Stimulated activated CD8-positive, alpha-beta memory T cell treated with anti-CD3 and anti-CD28 coated beads, Interleukin-4, amount 100 ng/mL, for 1 hour (primary cell): Measurements from ENCODE around the gene SUMO1.

ENCODE experiments used
- DNase-seq, 2 donors: peaks; one replicate each; pipeline ENCODE4 v3.0.0-alpha.2; 2020; ENCODE audit warnings: low read depth in 2 of 2, low spot score in 1 of 2

SUMO1 gene

GRCh38 chr2:202201220-202202160 is 36.9 kb downstream of the SUMO1 start:
- DNase-seq: no peak

DNA sequence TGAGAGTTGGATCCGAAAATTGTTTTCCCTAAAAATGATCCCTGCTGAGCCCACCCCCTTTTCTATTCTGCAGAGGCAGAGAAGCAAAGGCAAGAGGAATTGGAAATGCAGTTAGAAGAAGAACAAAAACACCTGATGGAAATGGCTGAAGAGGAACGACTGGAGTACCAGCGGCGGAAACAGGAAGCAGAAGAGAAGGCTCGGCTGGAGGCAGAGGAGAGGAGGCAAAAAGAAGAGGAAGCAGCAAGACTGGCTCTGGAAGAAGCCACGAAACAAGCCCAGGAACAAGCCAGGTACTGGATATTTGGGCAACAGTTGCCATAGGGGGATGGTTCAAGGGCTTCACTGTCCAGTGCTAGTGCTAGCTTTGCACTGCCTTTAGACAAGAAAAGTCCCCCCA is 41.7 kb downstream of the SUMO1 start:
- no peak for DNase-seq

DNA sequence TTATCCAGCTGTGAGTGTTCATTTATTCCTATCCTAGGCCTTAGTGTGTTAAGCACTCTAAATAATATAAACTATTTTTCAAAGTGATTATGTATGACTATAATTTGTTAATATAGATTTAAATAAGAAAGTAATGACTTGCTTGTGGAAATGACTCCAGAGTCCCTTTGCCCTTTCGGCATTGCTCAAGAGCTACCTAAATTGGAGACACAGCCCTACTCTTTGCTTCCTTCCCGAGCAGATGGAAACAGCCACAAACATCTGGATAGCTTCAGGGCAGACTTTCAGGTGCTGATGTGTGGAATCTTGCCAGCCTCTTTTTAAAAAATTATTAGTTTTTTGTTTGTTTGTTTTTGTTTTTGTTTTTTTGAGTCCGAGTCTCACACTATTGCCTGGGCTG is 44.0 kb downstream of the SUMO1 start:
- DNase-seq: no peak

GRCh38 chr2:202193881-202194353 is 44.5 kb downstream of the SUMO1 start:
- no peak for DNase-seq

- no peak for DNase-seq
Observed at GRCh38 chr2:202193305-202193704, 45.1 kb downstream of the SUMO1 start.

- DNase-seq: no peak
Observed at GRCh38 chr2:202187570-202187969, 50.8 kb downstream of the SUMO1 start.

DNA sequence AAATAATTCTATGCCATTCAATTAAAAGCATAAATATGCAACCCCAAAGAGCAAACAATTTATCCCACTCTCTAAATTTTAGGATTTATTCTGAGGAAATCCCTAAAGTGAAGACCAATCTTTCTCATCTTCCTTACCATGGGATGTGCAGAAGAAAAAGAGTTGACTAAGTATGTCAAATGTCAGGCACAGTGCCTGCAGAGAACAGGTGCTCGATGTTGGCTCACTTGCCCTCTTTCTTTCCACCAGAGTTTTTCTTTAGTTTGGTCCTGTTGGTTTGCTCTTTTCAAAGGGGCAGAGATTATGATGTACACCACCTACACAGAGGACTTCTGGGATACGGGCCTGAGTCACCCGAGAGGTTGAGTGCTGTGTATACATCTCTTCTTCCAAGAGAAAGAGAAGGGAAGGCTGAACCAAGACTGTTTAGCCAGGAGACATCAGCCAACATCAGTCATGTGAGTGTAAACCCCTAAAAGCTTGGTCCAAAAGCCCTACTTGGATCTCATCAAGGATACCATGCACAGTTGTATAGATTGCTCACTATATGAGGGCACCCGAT is 51.7 kb downstream of the SUMO1 start:
- no peak for DNase-seq

DNA sequence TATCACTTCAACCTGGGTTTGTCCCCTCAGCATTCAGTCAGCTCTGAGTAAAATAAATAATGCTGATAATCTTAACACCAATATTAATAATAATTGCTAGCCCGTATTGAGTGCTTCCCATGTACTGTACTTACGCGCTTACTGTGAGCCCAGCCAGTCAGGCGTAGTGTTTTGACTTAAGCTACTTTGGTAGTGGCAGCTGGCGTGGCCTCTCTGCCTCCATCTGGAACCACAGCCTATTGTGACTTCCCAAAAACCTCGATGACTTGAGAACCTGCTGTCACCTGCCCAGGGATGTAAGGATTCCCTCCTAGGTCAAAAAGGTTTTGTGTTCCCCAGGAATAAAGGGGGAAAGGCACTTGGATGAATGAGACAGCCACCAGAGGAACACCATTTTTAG is 53.2 kb downstream of the SUMO1 start:
- no peak for DNase-seq

- DNase-seq: no peak
Observed at GRCh38 chr2:202184557-202184956, 53.8 kb downstream of the SUMO1 start.

DNA sequence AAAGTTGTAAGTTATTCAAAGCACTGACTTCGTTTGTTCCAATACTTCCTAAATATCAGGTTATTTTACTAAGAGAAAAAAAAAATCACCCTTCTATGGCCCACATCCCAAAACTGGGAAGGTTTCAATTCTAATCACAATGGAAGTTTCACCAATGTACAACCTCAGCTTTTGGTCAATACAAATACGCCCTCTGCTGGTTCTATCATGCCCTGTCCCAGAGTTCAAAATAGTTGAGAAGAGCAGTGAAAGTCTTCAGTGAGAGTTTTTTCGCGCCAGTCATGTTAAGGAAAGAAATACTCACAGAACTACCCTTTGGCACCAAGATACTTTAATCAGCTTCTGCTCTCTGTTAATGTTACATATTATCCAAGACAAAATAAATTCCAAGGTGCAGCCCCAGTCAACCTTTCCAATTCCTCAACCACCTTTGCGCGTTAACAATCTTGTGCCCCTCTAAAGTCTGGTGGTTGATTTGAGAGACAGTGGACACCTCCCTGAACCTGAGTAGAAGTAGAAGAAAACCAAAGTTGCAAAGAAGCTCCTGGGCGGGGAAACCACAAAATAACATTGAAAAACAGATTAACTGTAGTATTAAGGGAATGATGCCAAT is 59.9 kb downstream of the SUMO1 start:
- peak in 1 of 2 donors; percentile 13 for DNase-seq

- no peak for DNase-seq
Observed at GRCh38 chr2:202172439-202173211, 65.8 kb downstream of the SUMO1 start.

DNA sequence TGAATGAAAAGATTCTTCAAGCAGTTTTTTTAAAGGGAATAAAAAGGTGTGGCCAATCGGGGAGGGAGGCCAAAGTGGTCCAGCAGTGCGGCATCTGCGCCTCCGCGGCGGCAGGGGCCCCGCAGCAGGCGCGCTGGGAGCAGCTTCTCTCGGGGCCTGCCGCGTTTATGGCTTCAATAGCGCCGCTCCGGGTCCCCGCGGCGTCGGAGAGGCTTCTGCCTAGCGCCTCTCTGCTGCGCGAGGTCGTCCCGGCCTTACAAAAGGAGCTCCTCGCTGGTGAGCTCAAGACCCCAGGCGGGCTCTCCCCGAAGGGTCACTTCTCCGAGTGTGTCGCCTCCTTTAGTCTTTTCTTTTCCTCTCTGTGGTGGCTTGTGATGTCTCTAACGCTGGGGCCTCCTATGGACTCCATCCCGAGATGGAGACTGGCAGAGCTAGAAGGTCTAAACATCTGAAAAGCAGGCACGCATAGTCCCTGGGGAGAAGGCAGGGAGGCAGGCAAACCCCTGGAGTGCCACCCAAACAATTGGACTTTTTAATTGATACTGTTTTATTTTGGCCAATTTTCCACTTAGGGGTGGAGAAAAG is 67.1 kb downstream of the SUMO1 start:
- no peak for DNase-seq

DNA sequence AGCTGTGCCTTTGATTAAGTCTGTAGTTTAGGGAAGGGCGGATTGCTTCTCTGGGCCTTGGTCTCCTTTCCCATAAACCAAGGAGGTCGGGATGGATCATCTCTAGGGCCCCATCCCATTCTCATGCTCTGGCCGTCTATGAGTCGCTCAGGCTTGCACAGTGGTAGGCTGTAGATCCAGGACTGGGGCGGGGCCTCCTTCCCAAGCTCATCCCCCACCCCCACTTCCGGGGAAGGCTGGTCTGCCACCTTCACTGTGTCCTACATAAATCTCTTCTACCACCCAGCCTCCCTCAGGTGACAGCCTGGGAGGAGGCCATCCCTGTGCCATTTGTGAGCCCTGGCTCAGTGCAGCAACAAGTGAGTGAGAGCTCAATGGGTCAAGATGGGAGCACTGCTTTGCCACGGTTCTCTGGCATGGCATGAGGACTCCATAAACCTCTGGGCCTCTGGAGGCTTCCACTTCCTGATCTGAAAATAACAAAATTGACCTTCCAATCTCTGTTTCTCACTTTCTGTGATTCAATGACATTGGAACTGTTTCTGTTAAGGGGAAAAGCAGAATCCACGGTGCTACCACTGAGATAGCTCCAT is 68.5 kb downstream of the SUMO1 start:
- no peak for DNase-seq

DNA sequence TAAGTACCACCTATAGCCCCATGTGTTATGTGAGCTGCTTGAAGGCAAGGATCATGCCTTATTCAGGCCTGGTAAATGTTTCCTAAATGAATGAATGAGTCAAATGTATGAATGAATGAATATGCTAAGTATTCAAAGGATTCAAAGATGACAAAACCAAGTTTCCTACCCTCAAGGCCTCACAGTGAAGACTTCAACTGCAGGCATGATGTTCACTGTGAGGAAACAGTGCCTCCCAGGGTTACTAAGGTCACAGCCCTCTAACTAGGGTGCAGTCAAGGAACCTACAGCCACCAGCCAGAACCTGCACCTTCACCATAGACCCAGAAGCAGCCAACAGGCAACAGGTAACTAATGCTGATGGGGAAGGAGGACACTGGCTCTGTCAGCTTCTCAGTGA is 69.3 kb downstream of the SUMO1 start:
- no peak for DNase-seq

GRCh38 chr2:202165945-202166344 is 72.5 kb downstream of the SUMO1 start:
- DNase-seq: no peak

- no peak for DNase-seq
Observed at GRCh38 chr2:202165208-202165607, 73.2 kb downstream of the SUMO1 start.

- DNase-seq: no peak
Observed at GRCh38 chr2:202164411-202164810, 74.0 kb downstream of the SUMO1 start.

DNA sequence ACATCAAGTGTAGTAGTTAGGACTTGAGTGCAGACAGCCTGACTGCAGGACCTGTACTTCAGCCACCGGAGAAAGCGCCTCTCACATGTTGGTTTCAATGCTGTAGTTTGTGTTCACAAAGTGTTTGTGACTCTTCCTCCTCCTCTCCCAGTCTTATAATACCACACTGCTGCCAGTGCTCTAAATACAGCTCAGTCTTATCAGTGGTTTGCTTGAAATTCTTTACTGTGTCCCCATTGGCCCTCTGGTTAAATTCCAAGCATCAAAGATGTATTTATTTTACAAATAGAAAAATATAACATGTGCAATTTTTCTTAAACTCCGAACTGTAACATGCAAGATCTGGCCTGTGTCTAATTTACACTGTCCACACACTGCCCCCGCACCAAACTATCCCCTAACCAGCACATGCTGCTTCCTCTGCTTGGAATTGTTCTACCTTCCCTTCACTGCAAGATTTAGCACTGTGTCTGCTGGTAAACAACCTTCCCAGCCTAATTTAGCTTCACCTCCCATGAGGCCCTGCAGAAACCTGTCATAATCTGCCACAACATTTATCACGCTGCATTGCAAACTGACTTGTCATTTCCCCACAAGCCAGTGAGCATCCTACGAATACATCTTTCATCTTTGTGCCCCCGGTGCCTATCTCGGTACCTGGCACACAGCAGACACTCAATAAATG is 77.1 kb downstream of the SUMO1 start:
- no peak for DNase-seq

DNA sequence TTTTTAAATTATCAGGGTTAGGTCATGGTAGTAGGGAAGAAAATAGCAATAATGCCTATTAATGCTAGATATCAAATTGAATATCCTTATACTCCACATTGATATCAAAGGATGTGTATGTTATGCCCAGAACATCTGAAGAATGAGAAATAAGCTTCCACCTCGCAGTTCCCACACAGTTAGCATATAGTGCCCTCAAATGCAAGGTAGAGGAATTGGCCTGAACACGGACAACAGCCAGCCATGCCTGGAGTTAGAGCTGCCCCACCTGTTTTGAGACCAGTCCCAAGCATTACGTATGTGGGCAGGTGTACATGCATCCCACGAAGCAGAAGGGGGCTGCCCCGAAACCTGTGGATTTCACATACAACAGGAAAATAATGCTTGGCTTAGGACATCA is 79.6 kb downstream of the SUMO1 start:
- DNase-seq: no peak
